ENCODE data around the gene SOAT1.

DNA sequence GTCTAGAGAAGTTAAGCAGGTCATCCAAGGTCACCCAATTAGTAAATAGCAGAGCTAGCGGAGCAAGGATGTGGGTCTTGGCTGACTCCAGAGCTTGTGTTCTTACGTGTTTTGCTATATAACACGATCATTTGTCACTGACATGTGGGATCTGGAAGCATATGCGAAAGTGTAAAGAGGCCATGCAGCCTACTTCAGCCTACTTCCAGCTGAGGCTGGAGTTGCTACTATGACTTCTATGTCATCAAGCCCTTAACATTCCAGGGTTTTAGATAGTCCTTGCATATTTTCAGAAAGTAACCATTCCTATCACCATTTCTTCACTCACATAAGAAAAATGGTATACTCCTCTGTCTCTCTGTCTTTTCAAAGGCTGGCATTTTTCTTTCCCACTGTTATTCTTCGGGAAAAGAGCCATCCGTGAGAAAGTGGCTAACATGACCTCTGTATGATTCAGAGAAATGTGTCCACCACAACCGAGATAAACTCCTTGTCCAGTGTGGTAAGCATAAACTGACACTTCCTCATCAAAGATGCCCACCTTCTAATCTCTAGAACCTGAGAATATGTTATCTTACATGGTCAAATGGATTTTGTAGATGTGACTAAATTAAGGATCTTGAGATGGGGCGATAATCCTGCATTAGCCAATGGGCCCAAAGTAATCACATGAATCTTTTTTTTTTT, 40.2 kb upstream of the SOAT1 start:
- TF ChIP-seq, protein P1, sequence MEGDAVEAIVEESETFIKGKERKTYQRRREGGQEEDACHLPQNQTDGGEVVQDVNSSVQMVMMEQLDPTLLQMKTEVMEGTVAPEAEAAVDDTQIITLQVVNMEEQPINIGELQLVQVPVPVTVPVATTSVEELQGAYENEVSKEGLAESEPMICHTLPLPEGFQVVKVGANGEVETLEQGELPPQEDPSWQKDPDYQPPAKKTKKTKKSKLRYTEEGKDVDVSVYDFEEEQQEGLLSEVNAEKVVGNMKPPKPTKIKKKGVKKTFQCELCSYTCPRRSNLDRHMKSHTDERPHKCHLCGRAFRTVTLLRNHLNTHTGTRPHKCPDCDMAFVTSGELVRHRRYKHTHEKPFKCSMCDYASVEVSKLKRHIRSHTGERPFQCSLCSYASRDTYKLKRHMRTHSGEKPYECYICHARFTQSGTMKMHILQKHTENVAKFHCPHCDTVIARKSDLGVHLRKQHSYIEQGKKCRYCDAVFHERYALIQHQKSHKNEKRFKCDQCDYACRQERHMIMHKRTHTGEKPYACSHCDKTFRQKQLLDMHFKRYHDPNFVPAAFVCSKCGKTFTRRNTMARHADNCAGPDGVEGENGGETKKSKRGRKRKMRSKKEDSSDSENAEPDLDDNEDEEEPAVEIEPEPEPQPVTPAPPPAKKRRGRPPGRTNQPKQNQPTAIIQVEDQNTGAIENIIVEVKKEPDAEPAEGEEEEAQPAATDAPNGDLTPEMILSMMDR (IDR thresholded peaks at IDR 0.05), result no peak
- no peak for TF ChIP-seq POLR2A (IDR thresholded peaks at IDR 0.05)

All from thyroid gland (tissue), 4 donors.